Psoas muscle (tissue), 8 donors: ENCODE measurements around the gene PKDCC. TPM values are rescaled to one million over a fixed set of nuclear protein-coding genes. Genes with fewer than 3 reads are reported as not detected.

Source experiments
- ATAC-seq, 4 donors: fragments of 200-7000 bp; cut with Tn5 transposase; one replicate each; pipeline ENCODE4 v1.9.1; 2020; ENCODE audit warnings: moderate library complexity in 3 of 4, mild to moderate bottlenecking in 2 of 4
- DNase-seq, 2 donors: peaks; one replicate each; pipeline ENCODE4 v3.0.0-alpha.2; 2020
- H3K27ac ChIP-seq: fragments of 200-600 bp; one replicate; pipeline ENCODE4 v1.8.0; 2022
- H3K27me3 ChIP-seq, 3 donors: fragments of 200-600 bp in 1 of 3; one replicate each; pipeline versions ENCODE4 v1.6.1 to v1.8.0; 2013 to 2022; ENCODE audit warnings: low read length in 2 of 3, mild to moderate bottlenecking in 2 of 3, moderate library complexity in 1 of 3; ENCODE audit not compliant: insufficient read depth in 3 of 3
- H3K36me3 ChIP-seq, 2 donors: fragments of 200-600 bp in 1 of 2; one replicate each; pipeline versions ENCODE4 v1.6.1 to v1.8.0; 2013 to 2022; ENCODE audit warnings: low read depth in 1 of 2, mild to moderate bottlenecking in 1 of 2, moderate library complexity in 1 of 2; ENCODE audit not compliant: insufficient read depth in 1 of 2
- H3K4me1 ChIP-seq: fragments of 200-600 bp; one replicate; pipeline ENCODE4 v1.8.0; 2022
- H3K4me3 ChIP-seq: fragments of 200-600 bp; one replicate; pipeline ENCODE4 v1.8.0; 2022; ENCODE audit warnings: mild to moderate bottlenecking
- H3K9me3 ChIP-seq: fragments of 200-600 bp; one replicate; pipeline ENCODE4 v1.8.0; 2022
- CTCF ChIP-seq: fragments of 200-600 bp; IDR thresholded peaks from one replicate; pipeline ENCODE4 v1.8.0; 2022; ENCODE audit warnings: antibody characterized with exemption
- WGBS, 3 donors: extraction: QIAGEN DNeasy Blood & Tissue Kit; methylation state at CpG; one replicate each; pipeline versions ENCODE4 v1.1.6 to v1.1.7; 2013; 5-methylcytosine and 5-hydroxymethylcytosine counted together
- intact Hi-C, 2 donors: fragments of 100-400 bp; cut with DNase I; formaldehyde crosslinking; loops; one replicate each; pipeline versions ENCODE4 v1.11.0 to v1.14.2; 2022
- polyA plus RNA-seq, 3 donors: library from polyadenylated mRNA; stranded (reverse); fragments of 200-250 nt; gene quantifications; one replicate each; pipeline ENCODE4 v1.2.3, GENCODE V29; 2013
- total RNA-seq, 4 donors: library from RNA; stranded (reverse); fragmentation: NEBNext Ultra II Directional in 2 of 4; extraction: Animal tissue kit (Norgen Biotek cat#: 25700) in 2 of 4; gene quantifications; one replicate each; pipeline versions ENCODE4 v1.2.1 to v1.2.4, GENCODE V29; 2021 to 2023
- donor health status: healthy with polysubstance abuse.
- donor health status: DM: no; HTN: no; CAD: no; lungs with moderate emphysema.
- donor health status: Bipolar disorder and iron deficiency.
- donor health status: healthy.
- donor health status: DM: yes; HTN: yes; CAD: no.
- donor health status: DM: no; HTN: no; CAD: no.
- donor health status: DM: no; HTN: no; CAD: no.
- donor health status: DM: yes; HTN: yes; CAD: no.

The PKDCC gene
- total and polyA plus RNA-seq, 7 donors, result 45.6 to 209 (median 153) TPM

GRCh38 chr2:42085706-42086487, 38.1 kb downstream of the PKDCC start:
- WGBS, 3 donors, result 70 to 74% (median 72%) methylated on average over 8 of the region's 8 CpGs
- intact Hi-C loops, result loop anchor here (1.0 to 5.0 kb wide), 3 partner anchors 215 to 234 kb away; no protein-coding TSS in a partner anchor
- ATAC-seq, result peak in 2 of 4 donors; percentile 9 to 29
- DNase-seq, result no peak
- no peaks in the 10 kb centered on the region for H3K36me3 ChIP-seq
- H3K27ac ChIP-seq, result no peak overlapping the region
- TF ChIP-seq CTCF, result no peak
- H3K4me3 ChIP-seq, result no peak overlapping the region
- no peaks in the 10 kb centered on the region for H3K27me3 ChIP-seq
- no peaks in the 10 kb centered on the region for H3K4me1 ChIP-seq
- no peaks in the 10 kb centered on the region for H3K9me3 ChIP-seq

GRCh38 chr2:42086500-42086953, 38.7 kb downstream of the PKDCC start:
- no peak for DNase-seq
- peak; percentile 73 to 87 (median 79) for ATAC-seq
- Histone ChIP-seq H3K9me3 (no peaks in the 10 kb centered on the region), H3K4me3 (no peak overlapping the region), H3K4me1 (no peaks in the 10 kb centered on the region), H3K27ac (no peak overlapping the region), H3K36me3 (no peaks in the 10 kb centered on the region), H3K27me3 (no peaks in the 10 kb centered on the region)
- intact Hi-C loops, result loop anchor here (1.0 to 5.0 kb wide), 3 partner anchors 216 to 234 kb away; no protein-coding TSS in a partner anchor
- peak; percentile 76 for TF ChIP-seq CTCF
- WGBS, 3 donors, result 18 to 24% (median 19%) methylated on average over 6 of the region's 6 CpGs

GRCh38 chr2:42087137-42087856, 39.5 kb downstream of the PKDCC start:
- intact Hi-C loops, result loop anchor here (2.0 to 5.0 kb wide), 2 partner anchors 216 to 235 kb away; no protein-coding TSS in a partner anchor
- TF ChIP-seq CTCF, result no peak

GRCh38 chr2:42087857-42088195, 40.0 kb downstream of the PKDCC start:
- WGBS, 3 donors, result 57 to 75% (median 62%) methylated on average over 2 of the region's 2 CpGs
- no peak for TF ChIP-seq CTCF

More at GRCh38 chr2:42087137-42087856, 39.5 kb downstream of the PKDCC start:
- H3K36me3 ChIP-seq, result no peaks in the 10 kb centered on the region
- WGBS, 3 donors, result 96 to 99% (median 97%) methylated on average over 3 of the region's 3 CpGs
- H3K27ac ChIP-seq, result no peak overlapping the region
- H3K4me1 ChIP-seq, result no peaks in the 10 kb centered on the region
- H3K27me3 ChIP-seq, result no peaks in the 10 kb centered on the region
- H3K9me3 ChIP-seq, result no peaks in the 10 kb centered on the region
- no peak overlapping the region for H3K4me3 ChIP-seq
- DNase-seq (no peak), ATAC-seq (no peak)

More at GRCh38 chr2:42087857-42088195, 40.0 kb downstream of the PKDCC start:
- ATAC-seq (no peak), DNase-seq (no peak)
- H3K9me3 ChIP-seq, result no peaks in the 10 kb centered on the region
- H3K27ac ChIP-seq, result no peak overlapping the region
- H3K4me1 ChIP-seq, result no peaks in the 10 kb centered on the region
- intact Hi-C loops, result loop anchor here (2.0 to 5.0 kb wide), 2 partner anchors 217 to 236 kb away; no protein-coding TSS in a partner anchor
- H3K4me3 ChIP-seq, result no peak overlapping the region
- H3K27me3 ChIP-seq, result no peaks in the 10 kb centered on the region
- no peaks in the 10 kb centered on the region for H3K36me3 ChIP-seq
